H1 (cell line): ENCODE measurements around the gene PAX3. TPM values are rescaled to one million over a fixed set of nuclear protein-coding genes. Genes with fewer than 3 reads are reported as not detected.

Source experiments
- CTCF ChIA-PET: fragments of 300-600 bp; sonication (Branson Sonifier 250); formaldehyde crosslinking; loops from one replicate; lab custom pipeline; 2021; ENCODE audit not compliant: partially characterized antibody; lab: Charles Lee
- POLR2A ChIA-PET: fragments of 300-600 bp; sonication (Branson Sonifier 250); formaldehyde crosslinking; loops from one replicate; lab custom pipeline; 2021; ENCODE audit warnings: inconsistent platforms; ENCODE audit not compliant: partially characterized antibody; lab: Charles Lee
- DNase-seq, 2 experiments: peaks; one replicate each; pipeline versions ENCODE4 v3.0.0 to v3.0.0-alpha.2; 2010 to 2022; ENCODE audit warnings: low spot score in 2 of 2, low read depth in 1 of 2, mixed read lengths in 1 of 2
- FAIRE-seq: peaks from 2 replicates; lab custom pipeline; 2011; peaks lifted over from hg19 to GRCh38; lab: Jason Lieb, UNC
- H2AFZ ChIP-seq: 2 replicates; pipeline ENCODE4 v1.8.1; 2012; ENCODE audit warnings: low read length, inconsistent platforms
- H2AK5ac ChIP-seq: 2 replicates; pipeline ENCODE4 v1.6.1; 2013; ENCODE audit warnings: low read depth, low read length
- H2BK120ac ChIP-seq: replicated peaks from 2 replicates; pipeline ENCODE3; 2013; ENCODE audit warnings: low read depth, low read length, inconsistent platforms
- H2BK12ac ChIP-seq: 2 replicates; pipeline ENCODE4 v1.6.1; 2013; ENCODE audit warnings: low read depth, low read length
- H2BK15ac ChIP-seq: 2 replicates; pipeline ENCODE4 v1.6.1; 2013; ENCODE audit warnings: low read length
- H2BK20ac ChIP-seq: 2 replicates; pipeline ENCODE4 v1.6.1; 2013; ENCODE audit warnings: low read length
- H2BK5ac ChIP-seq: 2 replicates; pipeline ENCODE4 v1.6.1; 2013; ENCODE audit warnings: low read depth, low read length
- H3K14ac ChIP-seq: 2 replicates; pipeline ENCODE4 v1.6.1; 2013; ENCODE audit warnings: inconsistent platforms; ENCODE audit not compliant: insufficient read length
- H3K18ac ChIP-seq: 2 replicates; pipeline ENCODE4 v1.6.1; 2013; ENCODE audit warnings: low read length; ENCODE audit errors: extremely low read depth
- H3K23ac ChIP-seq: 2 replicates; pipeline ENCODE4 v1.6.1; 2013; ENCODE audit warnings: inconsistent platforms; ENCODE audit not compliant: insufficient read length
- H3K23me2 ChIP-seq: 2 replicates; pipeline ENCODE4 v1.6.1; 2013; ENCODE audit warnings: low read depth, low read length
- H3K27ac ChIP-seq: 2 replicates; pipeline ENCODE4 v1.6.1; 2011; ENCODE audit warnings: low read depth, low read length, inconsistent platforms
- H3K27me3 ChIP-seq, 4 experiments: replicated peaks in 1 of 4; 1 replicate in 1 of 4; 2 replicates in 3 of 4; pipeline versions ENCODE4 v1.6.1 to v1.8.1; 2011 to 2013; ENCODE audit warnings: low read length in 3 of 4, mild to moderate bottlenecking in 3 of 4, inconsistent platforms in 2 of 4, mixed read lengths in 2 of 4, moderate library complexity in 1 of 4; ENCODE audit not compliant: control insufficient read depth in 3 of 4, insufficient read depth in 3 of 4; ENCODE audit errors: extremely low read depth in 1 of 4
- H3K36me3 ChIP-seq, 4 experiments: 2 replicates each; pipeline versions ENCODE4 v1.6.1 to v1.8.1; 2011 to 2013; ENCODE audit warnings: mild to moderate bottlenecking in 4 of 4, low read length in 3 of 4, moderate library complexity in 2 of 4, control low read depth in 1 of 4, inconsistent platforms in 1 of 4; ENCODE audit not compliant: insufficient read depth in 4 of 4, control insufficient read depth in 2 of 4
- H3K4ac ChIP-seq: replicated peaks from 2 replicates; pipeline ENCODE3; 2013; ENCODE audit warnings: low read length, low read depth, mixed read lengths, inconsistent platforms; ENCODE audit not compliant: insufficient read length
- H3K4me1 ChIP-seq, 4 experiments: replicated peaks in 1 of 4; 1 replicate in 1 of 4; 2 replicates in 3 of 4; pipeline versions ENCODE4 v1.6.1 to v1.8.1; 2011 to 2013; ENCODE audit warnings: low read length in 3 of 4, inconsistent platforms in 2 of 4, mixed read lengths in 1 of 4; ENCODE audit not compliant: insufficient read depth in 4 of 4, control insufficient read depth in 3 of 4
- H3K4me2 ChIP-seq, 2 experiments: 2 replicates each; pipeline versions ENCODE4 v1.6.1 to v1.8.1; 2011 to 2013; ENCODE audit warnings: low read depth in 2 of 2, low read length in 2 of 2, control low read depth in 1 of 2, inconsistent platforms in 1 of 2, mild to moderate bottlenecking in 1 of 2; ENCODE audit not compliant: insufficient read depth in 1 of 2
- H3K4me3 ChIP-seq, 4 experiments: fragments of 200-600, 300-600 bp in 1 of 4; sonication (generic), shearing (Covaris generic), sonication (Bioruptor Twin) in 1 of 4; 2 replicates each; pipeline versions ENCODE4 v1.5.1 to v1.8.1; 2011 to 2016; ENCODE audit warnings: low read length in 4 of 4, low read depth in 3 of 4, control low read depth in 2 of 4, inconsistent platforms in 2 of 4, mild to moderate bottlenecking in 2 of 4, mixed read lengths in 1 of 4, moderate library complexity in 1 of 4; ENCODE audit not compliant: insufficient read depth in 2 of 4; ENCODE audit errors: extremely low read depth in 1 of 4
- H3K56ac ChIP-seq: replicated peaks from 2 replicates; pipeline ENCODE3; 2013; ENCODE audit warnings: low read depth, mild to moderate bottlenecking, mixed read lengths, low read length, inconsistent platforms; ENCODE audit not compliant: insufficient read length
- H3K79me1 ChIP-seq: 2 replicates; pipeline ENCODE4 v1.6.1; 2013; ENCODE audit warnings: low read depth, low read length, control low read depth
- H3K79me2 ChIP-seq, 2 experiments: 2 replicates each; pipeline versions ENCODE4 v1.6.1 to v1.8.1; 2012 to 2013; ENCODE audit warnings: low read length in 2 of 2, mild to moderate bottlenecking in 2 of 2, inconsistent platforms in 1 of 2; ENCODE audit not compliant: insufficient read depth in 2 of 2, control insufficient read depth in 1 of 2
- H3K9ac ChIP-seq, 4 experiments: replicated peaks in 1 of 4; 1 replicate in 1 of 4; 2 replicates in 3 of 4; pipeline versions ENCODE4 v1.6.1 to v1.8.1; 2011 to 2013; ENCODE audit warnings: low read depth in 3 of 4, low read length in 3 of 4, control low read depth in 2 of 4, mild to moderate bottlenecking in 2 of 4, moderate library complexity in 2 of 4, inconsistent platforms in 1 of 4; ENCODE audit errors: extremely low read depth in 1 of 4
- H3K9me3 ChIP-seq, 2 experiments: 2 replicates each; pipeline versions ENCODE4 v1.6.1 to v1.8.1; 2012 to 2013; ENCODE audit warnings: mild to moderate bottlenecking in 2 of 2, moderate library complexity in 2 of 2, control low read depth in 1 of 2, inconsistent platforms in 1 of 2, low read depth in 1 of 2, low read length in 1 of 2, mixed read lengths in 1 of 2; ENCODE audit not compliant: insufficient read depth in 2 of 2
- H4K20me1 ChIP-seq, 2 experiments: replicated peaks in 1 of 2; 2 replicates each; pipeline versions ENCODE3 to v1.8.1; 2011 to 2013; ENCODE audit warnings: inconsistent platforms in 2 of 2, low read length in 2 of 2, mild to moderate bottlenecking in 1 of 2; ENCODE audit not compliant: insufficient read depth in 2 of 2, control insufficient read depth in 1 of 2
- H4K5ac ChIP-seq: 2 replicates; pipeline ENCODE4 v1.6.1; 2013; ENCODE audit warnings: low read length, low read depth, mixed read lengths, inconsistent platforms; ENCODE audit not compliant: insufficient read length
- H4K8ac ChIP-seq: 2 replicates; pipeline ENCODE4 v1.8.0; 2013; ENCODE audit warnings: mild to moderate bottlenecking, moderate library complexity, low read length, inconsistent platforms; ENCODE audit not compliant: insufficient read depth; ENCODE audit errors: extremely low read depth
- H4K91ac ChIP-seq: replicated peaks from 2 replicates; pipeline ENCODE3; 2013; ENCODE audit warnings: low read length, mixed read lengths, inconsistent platforms; ENCODE audit not compliant: insufficient read length
- ATF2 ChIP-seq: IDR thresholded peaks from 2 replicates; pipeline ENCODE4 v1.6.1; 2012; ENCODE audit warnings: low read length, inconsistent platforms
- BRCA1 ChIP-seq: IDR thresholded peaks from 2 replicates; pipeline ENCODE4 v1.6.1; 2012; ENCODE audit warnings: low read depth, low read length, improper control_type of control experiment
- CBX5 ChIP-seq: fragments of 300-800, 300-1000 bp; sonication (generic); IDR thresholded peaks from 2 replicates; pipeline ENCODE4 v1.7.1; 2016; ENCODE audit warnings: antibody characterized with exemption, low read length, low read depth
- CHD2 ChIP-seq: IDR thresholded peaks from 2 replicates; pipeline ENCODE4 v1.6.1; 2012; ENCODE audit warnings: low read length, improper control_type of control experiment
- CREB1 ChIP-seq: IDR thresholded peaks from 2 replicates; pipeline ENCODE4 v1.6.1; 2012; ENCODE audit warnings: inconsistent platforms
- FOSL1 ChIP-seq: IDR thresholded peaks from 2 replicates; pipeline ENCODE4 v1.6.1; 2011; ENCODE audit warnings: mild to moderate bottlenecking, low read depth, low read length, moderate library complexity; ENCODE audit not compliant: insufficient read depth
- PHF8 ChIP-seq: fragments of 200-600 bp; sonication (generic); conservative IDR thresholded peaks from 2 replicates; pipeline ENCODE4 v1.7.1; 2012; ENCODE audit warnings: low read depth, mild to moderate bottlenecking, inconsistent platforms, low read length, moderate library complexity
- POU5F1 ChIP-seq: IDR thresholded peaks from 2 replicates; pipeline ENCODE4 v1.6.1; 2011; ENCODE audit warnings: low read depth, mild to moderate bottlenecking, low read length, moderate library complexity
- RXRA ChIP-seq: IDR thresholded peaks from 2 replicates; pipeline ENCODE4 v1.6.1; 2011; ENCODE audit warnings: low read depth, mild to moderate bottlenecking, low read length, moderate library complexity; ENCODE audit not compliant: insufficient read depth
- SIN3A ChIP-seq, 2 experiments: IDR thresholded peaks in 1 of 2; conservative IDR thresholded peaks in 1 of 2; 2 replicates each; pipeline ENCODE4 v1.6.1; 2011 to 2012; ENCODE audit warnings: low read length in 2 of 2, improper control_type of control experiment in 1 of 2, low read depth in 1 of 2, mild to moderate bottlenecking in 1 of 2
- SP1 ChIP-seq: IDR thresholded peaks from 2 replicates; pipeline ENCODE4 v1.6.1; 2011; ENCODE audit warnings: low read depth, low read length
- SP2 ChIP-seq: IDR thresholded peaks from 2 replicates; pipeline ENCODE4 v1.6.1; 2012; ENCODE audit warnings: mild to moderate bottlenecking, low read length, inconsistent platforms
- TEAD4 ChIP-seq: IDR thresholded peaks from 2 replicates; pipeline ENCODE4 v1.6.1; 2012; ENCODE audit warnings: low read depth, low read length, inconsistent platforms, mixed read lengths
- WGBS, 2 experiments: shearing (Covaris generic) in 1 of 2; methylation state at CpG; one replicate each; pipeline versions ENCODE4 v1.1.6 to v1.1.7; 2013 to 2015; ENCODE audit warnings: low lambda C conversion rate in 2 of 2, mixed read lengths in 2 of 2, inconsistent platforms in 1 of 2, low coverage in 1 of 2, missing lambda C conversion rate in 1 of 2; ENCODE audit not compliant: insufficient replicate concordance in 2 of 2, insufficient coverage in 1 of 2, insufficient read length in 1 of 2; ENCODE audit errors: extremely low coverage in 1 of 2, missing lambda C conversion rate in 1 of 2; 5-methylcytosine and 5-hydroxymethylcytosine counted together
- polyA plus RNA-seq, 7 experiments: library from polyadenylated mRNA; depleted of rRNA in 3 of 7; stranded (reverse) in 5 of 7; unstranded in 2 of 7; fragments of >200 nt in 5 of 7; fragments of 200-250 nt in 2 of 7; gene quantifications; 1 replicate in 5 of 7; 2 replicates in 1 of 7; 4 replicates in 1 of 7; pipeline versions ENCODE4 v1.2.1 to v1.2.3, GENCODE V29; 2011 to 2013; ENCODE audit warnings: missing spikeins in 2 of 7, mixed read lengths in 2 of 7
- total RNA-seq: library from RNA; stranded (reverse); fragmentation: NEBNext Ultra II Directional; extraction: Animal tissue kit (Norgen Biotek cat#: 25700); gene quantifications from 2 replicates; pipeline ENCODE4 v1.2.1, GENCODE V29; 2021

The PAX3 gene
- total and polyA plus RNA-seq, 2 of the 8 experiments (the other 6 are each of a cell fraction or from before 2014, with no cell fraction given): 0.33 TPM; not detected in 1

DNA sequence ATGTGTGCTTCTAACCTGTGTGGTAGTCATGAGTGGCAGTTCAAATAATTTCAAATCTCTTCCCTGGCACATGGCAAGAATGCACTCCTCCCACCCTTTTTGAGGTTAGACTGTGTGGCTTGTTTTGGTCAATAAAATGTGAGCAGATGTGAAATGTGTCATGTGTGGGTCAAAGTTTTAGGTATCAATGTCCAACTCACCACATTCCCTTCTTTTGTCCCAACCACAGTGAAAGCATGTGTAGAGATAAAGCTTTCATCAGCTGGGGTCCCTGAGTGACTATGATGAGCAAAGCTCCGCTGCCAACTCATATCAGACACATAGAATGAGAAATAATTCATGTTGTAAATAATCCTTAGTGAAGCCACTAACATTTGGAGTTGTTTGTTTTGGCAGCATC is 118.2 kb downstream of the PAX3 start:
- H4K8ac ChIP-seq: no peak overlapping the region
- no peak overlapping the region for H3K4me2 ChIP-seq
- H3K18ac ChIP-seq: no peak overlapping the region
- no peaks in the 10 kb centered on the region for H3K23me2 ChIP-seq
- H4K91ac ChIP-seq: no peak overlapping the region
- POLR2A ChIA-PET: no interaction called here
- H4K5ac ChIP-seq: no peak overlapping the region
- H3K14ac ChIP-seq: no peak overlapping the region
- no peak overlapping the region for H3K4ac ChIP-seq
- DNase-seq (no peak), FAIRE-seq (no peak)
- H3K4me1 ChIP-seq: peaks cover 0 to 3% (median 0%) of the 10 kb centered on the region in 4 experiments; a peak in 1 of 7 replicates
- no peak overlapping the region for H2BK20ac ChIP-seq
- CTCF ChIA-PET: interaction anchor here (0.6 to 0.8 kb wide), 4 partner anchors 9 to 1472 kb away, joined by 3 to 6 read pairs (median 3); no protein-coding TSS in a partner anchor
- 100% methylated on average over 1 of the region's 1 CpG; no CpG with 5 or more reads in 1 of the 2 experiments for WGBS, 2 experiments
- no peak overlapping the region for H3K9ac ChIP-seq
- H2BK12ac ChIP-seq: no peak overlapping the region
- no peak overlapping the region for H3K56ac ChIP-seq
- no peaks in the 10 kb centered on the region for H3K79me2 ChIP-seq
- H2BK5ac ChIP-seq: no peak overlapping the region
- no peaks in the 10 kb centered on the region for H4K20me1 ChIP-seq
- H3K27me3 ChIP-seq: no peaks in the 10 kb centered on the region; a peak in 1 of 7 replicates
- no peaks in the 10 kb centered on the region; a peak in 1 of 8 replicates for H3K36me3 ChIP-seq
- no peaks in the 10 kb centered on the region for H3K9me3 ChIP-seq
- H2BK120ac ChIP-seq: no peak overlapping the region
- H3K79me1 ChIP-seq: no peaks in the 10 kb centered on the region
- no peak overlapping the region for H3K4me3 ChIP-seq
- no peak overlapping the region for H2AK5ac ChIP-seq
- no peak overlapping the region for H2AFZ ChIP-seq
- no peak overlapping the region for H3K27ac ChIP-seq
- no peak overlapping the region for H3K23ac ChIP-seq
- H2BK15ac ChIP-seq: no peak overlapping the region
- no peak for TF ChIP-seq CREB1
- TF ChIP-seq SP2: no peak
- no peak for TF ChIP-seq POU5F1
- no peak for TF ChIP-seq ATF2
- TF ChIP-seq SP1: no peak
- TF ChIP-seq SIN3A (conservative IDR thresholded peaks at IDR 0.05 in 1 of 2, IDR thresholded peaks at IDR 0.05 in 1 of 2; ENCODE audit: low read depth in 1 of 2, low read length in 2 of 2): no peak
- no peak for TF ChIP-seq CBX5
- no peak for TF ChIP-seq CHD2
- TF ChIP-seq TEAD4: no peak
- TF ChIP-seq BRCA1: no peak
- TF ChIP-seq FOSL1: no peak
- no peak for TF ChIP-seq RXRA
- TF ChIP-seq PHF8: no peak
